DOHH2 (cell line): ENCODE results near the gene BTBD1.

Source experiments
- CTCF ChIP-seq: fragments of 200-600 bp; sonication (generic); IDR thresholded peaks from one replicate; pipeline ENCODE4 v1.5.1; 2014; ENCODE audit warnings: antibody characterized with exemption, mild to moderate bottlenecking, low read depth, low read length; ENCODE audit not compliant: poor library complexity, severe bottlenecking
- EZH2phosphoT487 ChIP-seq: fragments of 200-600 bp; sonication (generic); IDR thresholded peaks from 2 replicates; pipeline ENCODE4 v1.6.1; 2017; ENCODE audit warnings: borderline replicate concordance, mild to moderate bottlenecking, antibody characterized with exemption, low read length, moderate library complexity, mixed read lengths

GRCh38 chr15:83111149-83111548, 44.1 kb upstream of the BTBD1 start:
- TF ChIP-seq CTCF (no peak), EZH2phosphoT487 (no peak)
